SU-DHL-6 (cell line): ENCODE results near the gene ERCC3.

Source experiments
- H2AFZ ChIP-seq: fragments of 200-600 bp; sonication (generic); 2 replicates; pipeline ENCODE4 v1.6.1; 2014; ENCODE audit warnings: low read depth, mild to moderate bottlenecking, moderate library complexity, mixed read lengths, antibody characterized with exemption, low read length; ENCODE audit not compliant: severe bottlenecking
- H3F3A ChIP-seq: fragments of 200-600 bp; shearing (Covaris generic); 2 replicates; pipeline ENCODE4 v1.6.0; 2016; ENCODE audit warnings: antibody characterized with exemption, mild to moderate bottlenecking; ENCODE audit not compliant: insufficient read depth
- H3K27ac ChIP-seq: fragments of 200-600 bp; sonication (generic); 2 replicates; pipeline ENCODE4 v1.5.1; 2016; ENCODE audit warnings: low read depth, mild to moderate bottlenecking, low read length, moderate library complexity, mixed read lengths
- H3K27me3 ChIP-seq: fragments of 200-600 bp; sonication (generic), shearing (Covaris generic); 2 replicates; pipeline ENCODE4 v1.6.0; 2014; ENCODE audit warnings: mild to moderate bottlenecking, low read length
- H3K36me3 ChIP-seq: fragments of 200-600 bp; sonication (generic); 2 replicates; pipeline ENCODE4 v1.6.1; 2014; ENCODE audit warnings: mild to moderate bottlenecking, low read length, mixed read lengths
- H3K4me2 ChIP-seq: fragments of 300-600, 200-600 bp; shearing (Covaris generic), sonication (generic); 2 replicates; pipeline ENCODE4 v1.6.0; 2014; ENCODE audit warnings: low read length, low read depth, mild to moderate bottlenecking; ENCODE audit not compliant: poor library complexity, severe bottlenecking
- H3K4me3 ChIP-seq: fragments of 200-600 bp; sonication (generic); 2 replicates; pipeline ENCODE4 v1.5.1; 2014; ENCODE audit warnings: antibody characterized with exemption, low read length, mild to moderate bottlenecking, mixed read lengths; ENCODE audit not compliant: insufficient read depth, poor library complexity, severe bottlenecking
- H3K79me2 ChIP-seq: fragments of 200-600 bp; sonication (generic); 2 replicates; pipeline ENCODE4 v1.6.1; 2014; ENCODE audit warnings: mild to moderate bottlenecking, low read length, moderate library complexity; ENCODE audit not compliant: insufficient read depth
- H3K9ac ChIP-seq: fragments of 200-600 bp; sonication (generic); 2 replicates; pipeline ENCODE4 v1.7.0; 2014; ENCODE audit warnings: mild to moderate bottlenecking, low read length
- H3K9me2 ChIP-seq: fragments of 200-600 bp; sonication (generic); replicated peaks from 2 replicates; pipeline ENCODE4 v1.6.1; 2014; ENCODE audit warnings: low read length; ENCODE audit not compliant: insufficient read depth
- H3K9me3 ChIP-seq: fragments of 200-600 bp; sonication (generic); 2 replicates; pipeline ENCODE4 v1.6.1; 2014; ENCODE audit warnings: low read length, mixed read lengths; ENCODE audit not compliant: insufficient read depth
- H4K20me1 ChIP-seq: fragments of 200-600 bp; sonication (generic); 2 replicates; pipeline ENCODE4 v1.6.1; 2014; ENCODE audit warnings: low read depth, mild to moderate bottlenecking, antibody characterized with exemption, low read length, moderate library complexity, mixed read lengths
- CTCF ChIP-seq: fragments of 200-600 bp; sonication (generic); IDR thresholded peaks from one replicate; pipeline ENCODE4 v1.5.1; 2017; ENCODE audit warnings: antibody characterized with exemption, mild to moderate bottlenecking, low read length, moderate library complexity; ENCODE audit not compliant: insufficient read depth, poor library complexity, severe bottlenecking
- EZH2phosphoT487 ChIP-seq: fragments of 200-600 bp; sonication (generic), shearing (Covaris generic); conservative IDR thresholded peaks from 2 replicates; pipeline ENCODE4 v1.6.1; 2018; ENCODE audit warnings: mild to moderate bottlenecking, antibody characterized with exemption, low read length, moderate library complexity, mixed read lengths

Gene ERCC3

GRCh38 chr2:127256381-127256780, 37.6 kb downstream of the ERCC3 start:
- Histone ChIP-seq H3K36me3 (no peaks in the 10 kb centered on the region), H4K20me1 (no peaks in the 10 kb centered on the region), H3K9me3 (no peaks in the 10 kb centered on the region)

DNA sequence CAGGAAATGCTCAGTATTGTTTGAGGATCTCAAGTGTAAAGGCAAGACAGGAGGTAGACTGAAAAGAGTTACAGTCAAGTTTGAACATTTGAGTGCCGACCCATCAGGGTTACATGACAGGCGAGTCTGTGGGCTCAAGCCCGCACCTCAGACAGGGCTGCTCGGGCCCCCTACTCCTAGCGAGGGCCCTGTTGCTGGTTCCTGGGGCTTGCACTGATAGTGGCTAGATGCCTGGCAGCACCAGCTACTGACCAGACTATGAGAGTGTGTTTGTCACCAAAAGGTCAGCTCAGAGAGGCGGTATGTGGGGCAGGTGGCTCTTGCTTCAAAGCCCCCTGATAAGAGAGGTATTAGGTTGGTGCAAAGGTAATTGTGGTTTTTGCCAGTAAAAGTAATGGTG, 38.2 kb downstream of the ERCC3 start:
- no peak overlapping the region for H3K4me2 ChIP-seq
- H3K9ac ChIP-seq: no peak overlapping the region
- TF ChIP-seq CTCF: no peak
- TF ChIP-seq EZH2phosphoT487: no peak
- H2AFZ ChIP-seq: no peak overlapping the region
- H3K4me3 ChIP-seq: no peak overlapping the region
- H3K36me3 ChIP-seq: no peaks in the 10 kb centered on the region
- no peaks in the 10 kb centered on the region for H3K9me2 ChIP-seq
- H3K27me3 ChIP-seq: no peaks in the 10 kb centered on the region
- H3K79me2 ChIP-seq: no peaks in the 10 kb centered on the region
- no peaks in the 10 kb centered on the region for H4K20me1 ChIP-seq
- no peaks in the 10 kb centered on the region for H3F3A ChIP-seq
- H3K9me3 ChIP-seq: no peaks in the 10 kb centered on the region
- no peak overlapping the region for H3K27ac ChIP-seq

More at GRCh38 chr2:127256381-127256780, 37.6 kb downstream of the ERCC3 start:
- TF ChIP-seq EZH2phosphoT487 (no peak), CTCF (no peak)
- Histone ChIP-seq H2AFZ (no peak overlapping the region), H3F3A (no peaks in the 10 kb centered on the region), H3K27ac (no peak overlapping the region), H3K79me2 (no peaks in the 10 kb centered on the region), H3K9ac (no peak overlapping the region), H3K4me2 (no peak overlapping the region), H3K9me2 (no peaks in the 10 kb centered on the region), H3K27me3 (no peaks in the 10 kb centered on the region), H3K4me3 (no peak overlapping the region)

GRCh38 chr2:127255146-127255545, 38.8 kb downstream of the ERCC3 start:
- H3K9me3 ChIP-seq: no peaks in the 10 kb centered on the region
- H3F3A ChIP-seq: no peaks in the 10 kb centered on the region
- no peak overlapping the region for H3K27ac ChIP-seq

More at GRCh38 chr2:127255146-127255545, 38.8 kb downstream of the ERCC3 start:
- Histone ChIP-seq H3K36me3 (no peaks in the 10 kb centered on the region), H4K20me1 (no peaks in the 10 kb centered on the region), H3K79me2 (no peaks in the 10 kb centered on the region), H2AFZ (no peak overlapping the region), H3K27me3 (no peaks in the 10 kb centered on the region), H3K9ac (no peak overlapping the region), H3K4me3 (no peak overlapping the region), H3K4me2 (no peak overlapping the region), H3K9me2 (no peaks in the 10 kb centered on the region)
- no peak for TF ChIP-seq EZH2phosphoT487
- TF ChIP-seq CTCF: no peak
